Activated B cell treated with CpG ODN at 0.5 μM for 24 hours (primary cell): ENCODE data around the gene PGM3. TPM values are rescaled to one million over a fixed set of nuclear protein-coding genes. Genes with fewer than 3 reads are reported as not detected.
A peak's percentile ranks its signal among the peaks of the same experiment; 100 is the strongest.
"Not testable (repeated sequence)": the region's sequence is repeated elsewhere in the genome, so short reads cannot be mapped to it uniquely, and the experiment has no call there.

Source experiments
- ATAC-seq: fragments of 200-7000 bp; cut with Tn5 transposase; one replicate; pipeline ENCODE4 v1.10.0; 2021; ENCODE audit warnings: low read depth, mild to moderate bottlenecking, moderate library complexity
- CTCF ChIA-PET: fragments of 350-600 bp; sonication (Branson Sonifier 250); formaldehyde crosslinking; loops from one replicate; lab custom pipeline; 2021; ENCODE audit warnings: antibody characterized with exemption; lab: Charles Lee
- POLR2A ChIA-PET: fragments of 350-600 bp; sonication (Branson Sonifier 250); formaldehyde crosslinking; loops from one replicate; lab custom pipeline; 2021; ENCODE audit warnings: antibody characterized with exemption; lab: Charles Lee
- DNase-seq: peaks from one replicate; pipeline ENCODE4 v3.0.0; 2022
- H3K27ac Mint-ChIP-seq: one replicate; pipeline ENCODE4 v1.8.0; 2020; ENCODE audit warnings: mixed read lengths
- H3K27me3 Mint-ChIP-seq: one replicate; pipeline ENCODE4 v1.8.0; 2021; ENCODE audit warnings: mixed read lengths
- H3K36me3 Mint-ChIP-seq: one replicate; pipeline ENCODE4 v1.8.0; 2021; ENCODE audit warnings: low read depth, mixed read lengths
- H3K4me1 Mint-ChIP-seq: one replicate; pipeline ENCODE4 v1.8.0; 2021; ENCODE audit warnings: mixed read lengths
- H3K4me3 Mint-ChIP-seq: one replicate; pipeline ENCODE4 v1.8.0; 2020; ENCODE audit warnings: mild to moderate bottlenecking, mixed read lengths
- H3K9me3 Mint-ChIP-seq: one replicate; pipeline ENCODE4 v1.8.0; 2020; ENCODE audit warnings: mixed read lengths
- intact Hi-C: fragments of 100-400 bp; cut with micrococcal nuclease; formaldehyde crosslinking; loops from one replicate; pipeline ENCODE4 v1.15.1; 2024
- total RNA-seq: library from RNA; stranded (reverse); gene quantifications from 2 replicates; pipeline ENCODE4 v1.2.3, GENCODE V29; 2022
- TF ChIP-seq, protein P1 (sequence below): fragments of 200-600 bp; IDR thresholded peaks from one replicate; pipeline ENCODE4 v1.8.0; 2022; ENCODE audit warnings: antibody characterized with exemption, mild to moderate bottlenecking

PGM3 gene
- total RNA-seq, 1 donor from 2014 or later = 20.1 TPM

DNA sequence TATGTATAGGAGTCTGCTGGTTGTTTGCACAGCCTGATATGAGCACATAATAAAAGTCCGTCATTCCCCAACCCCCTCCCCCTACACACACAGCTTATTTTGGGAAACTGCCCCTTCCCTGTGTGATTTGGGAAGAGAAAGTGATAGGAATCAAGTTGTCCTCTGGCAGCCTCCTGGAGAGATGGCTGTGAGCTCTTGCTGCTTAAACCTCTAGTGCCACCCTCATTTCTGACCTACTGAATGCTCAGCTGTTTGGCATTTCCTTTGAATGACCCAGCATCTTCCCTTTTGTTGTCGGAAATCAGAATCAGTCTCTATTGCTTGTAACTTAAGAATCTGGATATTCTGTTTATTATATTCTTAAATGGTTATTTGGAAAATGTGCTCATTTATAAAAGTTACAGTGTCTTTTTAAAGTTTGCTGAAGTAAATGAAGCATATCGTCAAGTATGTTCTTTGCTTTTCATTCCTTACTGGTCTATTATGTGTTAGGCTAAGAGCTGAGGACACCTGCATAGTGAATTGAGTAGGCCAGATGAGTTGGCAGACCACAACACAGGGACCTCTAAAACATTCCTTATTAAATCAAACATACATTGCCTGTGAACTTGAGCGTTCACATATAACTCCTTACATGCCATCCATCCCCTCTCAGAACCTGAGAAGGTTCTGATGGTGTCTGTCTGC, 5.6 kb upstream of the PGM3 start:
- H3K27ac Mint-ChIP-seq = no peak overlapping the region
- H3K36me3 Mint-ChIP-seq = no peaks in the 10 kb centered on the region
- H3K4me1 Mint-ChIP-seq = peaks cover 22% of the 10 kb centered on the region
- H3K9me3 Mint-ChIP-seq = no peaks in the 10 kb centered on the region
- H3K4me3 Mint-ChIP-seq = no peak overlapping the region
- ATAC-seq = no peak
- ChIA-PET CTCF (interaction anchor here (0.9 kb wide), 1 partner anchor 16 kb away, joined by 3 read pairs; no protein-coding TSS in a partner anchor), POLR2A (no interaction called here)
- no peak for DNase-seq
- H3K27me3 Mint-ChIP-seq = no peaks in the 10 kb centered on the region
- TF ChIP-seq, protein P1, sequence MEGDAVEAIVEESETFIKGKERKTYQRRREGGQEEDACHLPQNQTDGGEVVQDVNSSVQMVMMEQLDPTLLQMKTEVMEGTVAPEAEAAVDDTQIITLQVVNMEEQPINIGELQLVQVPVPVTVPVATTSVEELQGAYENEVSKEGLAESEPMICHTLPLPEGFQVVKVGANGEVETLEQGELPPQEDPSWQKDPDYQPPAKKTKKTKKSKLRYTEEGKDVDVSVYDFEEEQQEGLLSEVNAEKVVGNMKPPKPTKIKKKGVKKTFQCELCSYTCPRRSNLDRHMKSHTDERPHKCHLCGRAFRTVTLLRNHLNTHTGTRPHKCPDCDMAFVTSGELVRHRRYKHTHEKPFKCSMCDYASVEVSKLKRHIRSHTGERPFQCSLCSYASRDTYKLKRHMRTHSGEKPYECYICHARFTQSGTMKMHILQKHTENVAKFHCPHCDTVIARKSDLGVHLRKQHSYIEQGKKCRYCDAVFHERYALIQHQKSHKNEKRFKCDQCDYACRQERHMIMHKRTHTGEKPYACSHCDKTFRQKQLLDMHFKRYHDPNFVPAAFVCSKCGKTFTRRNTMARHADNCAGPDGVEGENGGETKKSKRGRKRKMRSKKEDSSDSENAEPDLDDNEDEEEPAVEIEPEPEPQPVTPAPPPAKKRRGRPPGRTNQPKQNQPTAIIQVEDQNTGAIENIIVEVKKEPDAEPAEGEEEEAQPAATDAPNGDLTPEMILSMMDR = no peak
- intact Hi-C loops = loop anchor here (10.0 kb wide), 1 partner anchor 656 kb away; the partner anchor contains the start of genes CYB5R4 and RIPPLY2

DNA sequence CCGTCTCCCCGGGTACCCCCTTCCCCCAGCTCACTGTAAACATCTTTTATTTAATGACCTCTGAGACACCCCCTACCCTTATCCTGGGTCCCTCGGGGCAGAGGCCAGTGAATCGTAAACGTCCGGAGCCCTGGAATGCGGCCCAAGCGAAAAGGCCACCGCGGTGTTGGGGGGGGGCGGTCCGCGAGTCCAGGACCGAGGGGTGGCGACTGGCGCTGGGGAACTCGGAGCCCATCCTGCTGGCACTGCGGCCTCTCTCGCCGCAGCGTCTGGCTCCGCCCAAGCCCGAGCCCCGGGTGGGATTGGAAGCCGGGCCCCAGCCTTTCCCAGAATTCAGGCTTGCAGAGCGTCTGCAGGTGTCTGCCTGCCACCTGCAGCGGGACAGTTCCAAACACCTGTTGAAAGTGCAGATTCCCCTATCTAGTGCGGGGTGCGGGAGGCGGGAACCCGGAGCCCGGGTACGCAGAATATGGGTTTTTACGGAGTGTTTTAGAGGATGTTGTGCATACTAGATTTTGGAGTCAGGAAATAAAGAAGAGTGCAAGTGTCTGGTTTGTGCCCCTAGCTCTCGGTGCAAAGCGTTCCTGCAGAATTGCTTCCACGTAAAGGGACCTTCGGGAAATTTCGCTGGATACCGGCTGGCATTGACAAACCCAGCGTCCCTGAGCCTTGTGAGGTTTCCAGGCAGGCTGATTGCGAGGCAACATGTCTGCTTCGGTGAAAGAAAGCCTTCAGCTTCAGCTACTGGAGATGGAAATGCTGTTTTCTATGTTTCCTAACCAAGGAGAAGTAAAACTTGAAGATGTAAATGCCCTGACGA, 892 bp upstream of the PGM3 start:
- Mint-ChIP-seq H3K27ac (peak overlapping the region; percentile 37), H3K4me1 (peaks cover 33% of the 10 kb centered on the region), H3K36me3 (peaks cover 11% of the 10 kb centered on the region), H3K9me3 (no peaks in the 10 kb centered on the region), H3K4me3 (peak overlapping the region; percentile 96), H3K27me3 (no peaks in the 10 kb centered on the region)
- ChIA-PET CTCF (interaction anchor here (0.9 to 1.3 kb wide), 4 partner anchors 21 to 128 kb away, joined by 3 to 5 read pairs (median 3); partner anchors contain the start of genes DOP1A and UBE3D), POLR2A (interaction anchor here (0.6 to 1.1 kb wide), 5 partner anchors 10 to 948 kb away, joined by 3 to 4 read pairs (median 4); partner anchors contain the start of genes DOP1A and UBE3D)
- TF ChIP-seq, protein P1 = no peak
- DNase-seq (peak; percentile 25), ATAC-seq (no peak)
- intact Hi-C loops = loop anchor here (1.0 to 10.0 kb wide), 6 partner anchors 21 to 1442 kb away; partner anchors contain the start of genes CEP162, CYB5R4, DOP1A and IBTK

DNA sequence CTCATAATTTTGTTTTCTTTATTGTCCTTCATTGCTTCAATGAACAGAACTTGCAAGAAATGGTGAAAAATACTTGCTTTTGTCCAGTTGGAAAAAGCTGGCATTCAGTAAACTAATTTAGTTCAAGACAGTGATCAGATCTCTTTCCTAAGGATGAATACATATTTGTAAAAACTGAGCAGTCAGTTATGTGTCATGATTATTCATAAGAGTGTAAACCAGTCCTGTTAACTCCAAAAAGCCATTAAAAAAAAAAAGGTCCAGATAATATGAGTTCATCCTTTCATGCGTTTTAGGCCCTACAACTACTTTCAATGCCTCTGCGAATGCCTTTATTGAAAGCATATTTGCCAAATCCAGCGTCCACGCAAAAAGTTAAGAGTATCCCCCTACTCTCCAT, 609 bp downstream of the PGM3 start:
- ChIA-PET CTCF (no interaction called here), POLR2A (interaction anchor here (0.7 kb wide), 1 partner anchor 126 kb away, joined by 10 read pairs; no protein-coding TSS in a partner anchor)
- no peaks in the 10 kb centered on the region for H3K27me3 Mint-ChIP-seq
- peak overlapping the region; percentile 96 for H3K4me3 Mint-ChIP-seq
- peak overlapping the region; percentile 91 for H3K27ac Mint-ChIP-seq
- DNase-seq = no peak
- peaks cover 31% of the 10 kb centered on the region for H3K4me1 Mint-ChIP-seq
- H3K9me3 Mint-ChIP-seq = no peaks in the 10 kb centered on the region
- ATAC-seq = no peak
- TF ChIP-seq, protein P1 = no peak
- peaks cover 18% of the 10 kb centered on the region for H3K36me3 Mint-ChIP-seq
- intact Hi-C loops = loop anchor here (2.0 to 10.0 kb wide), 3 partner anchors 662 to 1440 kb away; partner anchors contain the start of genes CEP162, CYB5R4, RIPPLY2 and TENT5A

DNA sequence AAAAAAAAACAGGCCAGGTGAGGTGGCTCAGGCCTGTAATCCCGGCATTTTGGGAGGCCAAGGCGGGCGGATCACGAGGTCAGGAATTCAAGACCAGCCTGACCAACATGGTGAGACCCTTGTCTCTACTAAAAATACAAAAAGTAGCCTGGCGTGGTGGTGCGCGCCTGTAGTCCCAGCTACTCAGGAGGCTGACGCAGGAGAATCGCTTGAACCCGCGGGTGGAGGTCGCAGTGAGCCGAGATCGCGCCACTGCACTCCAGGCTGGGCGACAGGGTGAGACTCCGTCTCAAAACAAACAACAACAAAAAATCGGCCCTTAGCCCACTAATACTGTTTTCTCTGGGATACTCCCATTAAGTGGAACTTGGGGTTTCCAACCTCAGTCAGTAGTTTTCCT, 1.1 kb downstream of the PGM3 start:
- peaks cover 31% of the 10 kb centered on the region for H3K4me1 Mint-ChIP-seq
- intact Hi-C loops = loop anchor here (2.0 to 10.0 kb wide), 3 partner anchors 663 to 1440 kb away; partner anchors contain the start of genes CEP162, CYB5R4, RIPPLY2 and TENT5A
- H3K27ac Mint-ChIP-seq, CTCF ChIA-PET, ATAC-seq, H3K9me3 Mint-ChIP-seq, H3K27me3 Mint-ChIP-seq, DNase-seq: not testable (repeated sequence)
- H3K36me3 Mint-ChIP-seq = peaks cover 18% of the 10 kb centered on the region
- H3K4me3 Mint-ChIP-seq = peak overlapping the region; percentile 96
- POLR2A ChIA-PET = interaction anchor here (0.7 kb wide), 1 partner anchor 126 kb away, joined by 10 read pairs; no protein-coding TSS in a partner anchor

DNA sequence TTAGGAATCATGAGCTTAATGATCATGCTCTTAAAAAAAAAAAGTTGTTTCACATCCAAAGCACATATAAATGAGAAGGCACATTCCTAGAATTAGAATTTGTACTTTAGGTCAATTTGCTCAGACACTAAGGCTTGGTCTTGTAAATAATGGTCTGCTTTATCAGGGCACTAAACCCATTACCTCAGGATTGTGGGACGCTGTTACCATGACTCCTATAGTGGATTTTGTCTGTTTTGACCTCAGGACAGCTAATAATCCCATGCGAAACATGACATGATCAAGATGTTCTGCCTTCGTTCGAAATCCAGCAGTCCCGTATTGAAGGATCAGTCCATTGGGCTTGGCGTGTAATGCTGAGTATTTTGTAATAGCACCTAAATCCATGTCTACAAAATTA, 2.4 kb downstream of the PGM3 start:
- TF ChIP-seq, protein P1 = no peak
- ChIA-PET POLR2A (no interaction called here), CTCF (interaction anchor here (3.5 kb wide), 1 partner anchor 125 kb away, joined by 9 read pairs; the partner anchor contains the start of gene UBE3D)
- Mint-ChIP-seq H3K9me3 (no peaks in the 10 kb centered on the region), H3K36me3 (peaks cover 26% of the 10 kb centered on the region), H3K27me3 (no peaks in the 10 kb centered on the region), H3K27ac (no peak overlapping the region), H3K4me3 (no peak overlapping the region), H3K4me1 (peaks cover 25% of the 10 kb centered on the region)
- DNase-seq (no peak), ATAC-seq (no peak)
- intact Hi-C loops = loop anchor here (5.0 to 10.0 kb wide), 2 partner anchors 664 to 1438 kb away; partner anchors contain the start of genes CYB5R4, RIPPLY2 and TENT5A
